OCI-LY1 (cell line): Measurements from ENCODE around the gene PDK2.

Experiments used
- CTCF ChIP-seq: fragments of 200-600 bp; sonication (generic), shearing (Covaris generic); IDR thresholded peaks from 2 replicates; pipeline ENCODE4 v1.5.1; 2017; ENCODE audit warnings: mild to moderate bottlenecking, antibody characterized with exemption, low read length, moderate library complexity, mixed read lengths
- EZH2 ChIP-seq: fragments of 200-600 bp; sonication (generic), shearing (Covaris generic); IDR thresholded peaks from 2 replicates; pipeline ENCODE4 v1.8.0; 2017; ENCODE audit warnings: borderline replicate concordance, mixed run types, mild to moderate bottlenecking, antibody characterized with exemption, low read length, moderate library complexity, mixed read lengths

- TF ChIP-seq CTCF (peak; percentile 40), EZH2 (no peak)
These were observed 22.3 kb downstream of the PDK2 start for GRCh38 chr17:50117202-50118051.
